B cell (primary cell): Measurements from ENCODE around the gene ELOVL3. TPM values are rescaled to one million over a fixed set of nuclear protein-coding genes. Genes with fewer than 3 reads are reported as not detected.

Experiments
- ATAC-seq: fragments of 200-7000 bp; cut with Tn5 transposase; one replicate; pipeline ENCODE4 v1.10.0; 2021; ENCODE audit warnings: low read depth, mild to moderate bottlenecking, moderate number of reproducible peaks, moderate library complexity
- CTCF ChIA-PET: fragments of 350-600 bp; sonication (Branson Sonifier 250); formaldehyde crosslinking; loops from one replicate; lab custom pipeline; 2021; ENCODE audit warnings: antibody characterized with exemption, inconsistent platforms; lab: Charles Lee
- POLR2A ChIA-PET: fragments of 350-600 bp; sonication (Branson Sonifier 250); formaldehyde crosslinking; loops from one replicate; lab custom pipeline; 2021; ENCODE audit warnings: antibody characterized with exemption; lab: Charles Lee
- DNase-seq: peaks from one replicate; pipeline ENCODE4 v3.0.0; 2013
- H2AFZ ChIP-seq: 2 replicates; pipeline ENCODE4 v1.6.1; 2012; ENCODE audit warnings: mild to moderate bottlenecking, low read depth, low read length; ENCODE audit not compliant: insufficient read depth, poor library complexity, severe bottlenecking
- H3K27ac ChIP-seq, 2 donors: 1 replicate in 1 of 2; 2 replicates in 1 of 2; pipeline ENCODE4 v1.5.1; 2012 to 2013; ENCODE audit warnings: low read length in 2 of 2, mild to moderate bottlenecking in 2 of 2, moderate library complexity in 1 of 2
- H3K27me3 ChIP-seq, 4 experiments: fragments of 200-600 bp in 1 of 4; sonication (generic) in 1 of 4; replicated peaks in 1 of 4; 1 replicate in 2 of 4; 2 replicates in 2 of 4; pipeline versions ENCODE4 v1.6.1 to v1.7.0; 2013 to 2016; ENCODE audit warnings: low read length in 3 of 4, mild to moderate bottlenecking in 2 of 4, mixed read lengths in 1 of 4, moderate library complexity in 1 of 4; ENCODE audit not compliant: insufficient read depth in 4 of 4, control insufficient read depth in 3 of 4; ENCODE audit errors: control extremely low read depth in 1 of 4
- H3K36me3 ChIP-seq, 2 experiments: replicated peaks in 1 of 2; 1 replicate in 1 of 2; 2 replicates in 1 of 2; pipeline versions ENCODE4 v1.6.1 to v1.7.1; 2013; ENCODE audit warnings: low read length in 1 of 2; ENCODE audit not compliant: insufficient read depth in 2 of 2, control insufficient read depth in 1 of 2; ENCODE audit errors: control extremely low read depth in 1 of 2, extremely low read depth in 1 of 2
- H3K4me1 ChIP-seq, 2 donors: fragments of 200-600 bp in 1 of 2; sonication (generic) in 1 of 2; 1 replicate in 1 of 2; 2 replicates in 1 of 2; pipeline versions ENCODE4 v1.5.1 to v1.6.1; 2013 to 2017; ENCODE audit warnings: low read length in 2 of 2; ENCODE audit not compliant: control insufficient read depth in 2 of 2, insufficient read depth in 2 of 2
- H3K4me2 ChIP-seq: replicated peaks from 2 replicates; pipeline ENCODE3; 2012; ENCODE audit warnings: mild to moderate bottlenecking, low read depth, low read length; ENCODE audit not compliant: poor library complexity, severe bottlenecking
- H3K4me3 ChIP-seq, 5 experiments: fragments of 200-600 bp in 1 of 5; sonication (generic) in 1 of 5; 1 replicate in 3 of 5; 2 replicates in 2 of 5; pipeline versions ENCODE4 v1.5.1 to v1.7.0; 2011 to 2016; ENCODE audit warnings: low read length in 4 of 5, mild to moderate bottlenecking in 4 of 5, low read depth in 2 of 5, control low read depth in 1 of 5, moderate library complexity in 1 of 5; ENCODE audit not compliant: insufficient read depth in 1 of 5; ENCODE audit errors: control extremely low read depth in 1 of 5, extremely low read depth in 1 of 5
- H3K79me2 ChIP-seq: fragments of 200-600 bp; sonication (generic); one replicate; pipeline ENCODE4 v1.6.0; 2016; ENCODE audit warnings: low read length; ENCODE audit not compliant: control insufficient read depth, insufficient read depth
- H3K9ac ChIP-seq: fragments of 200-600 bp; sonication (generic); 2 replicates; pipeline ENCODE4 v1.6.1; 2017; ENCODE audit warnings: mild to moderate bottlenecking, low read length, moderate library complexity
- H3K9me3 ChIP-seq, 3 donors: one replicate each; pipeline versions ENCODE4 v1.6.1 to v1.7.1; 2013; ENCODE audit warnings: low read length in 2 of 3; ENCODE audit not compliant: control insufficient read depth in 2 of 3, insufficient read depth in 1 of 3; ENCODE audit errors: control extremely low read depth in 1 of 3
- H4K20me1 ChIP-seq: 2 replicates; pipeline ENCODE4 v1.6.0; 2012; ENCODE audit warnings: mild to moderate bottlenecking, low read length; ENCODE audit not compliant: insufficient read depth, control insufficient read depth, poor library complexity, severe bottlenecking
- H3K27ac Mint-ChIP-seq: one replicate; pipeline ENCODE4 v1.8.0; 2021; ENCODE audit warnings: mixed read lengths
- H3K27me3 Mint-ChIP-seq: one replicate; pipeline ENCODE4 v1.8.0; 2021; ENCODE audit warnings: mixed read lengths
- H3K4me1 Mint-ChIP-seq: one replicate; pipeline ENCODE4 v1.8.0; 2021; ENCODE audit warnings: mixed read lengths
- H3K4me3 Mint-ChIP-seq: one replicate; pipeline ENCODE4 v1.8.0; 2021; ENCODE audit warnings: mixed read lengths
- H3K9me3 Mint-ChIP-seq: one replicate; pipeline ENCODE4 v1.8.0; 2022; ENCODE audit warnings: mixed read lengths; ENCODE audit not compliant: insufficient read depth
- CTCF ChIP-seq: fragments of 200-600 bp; IDR thresholded peaks from one replicate; pipeline ENCODE4 v1.8.0; 2022; ENCODE audit warnings: antibody characterized with exemption, mild to moderate bottlenecking
- EZH2 ChIP-seq: IDR thresholded peaks from 2 replicates; pipeline ENCODE4 v1.6.1; 2012; ENCODE audit warnings: borderline replicate concordance, low read depth, mild to moderate bottlenecking, moderate library complexity, low read length; ENCODE audit not compliant: insufficient read depth, poor library complexity, severe bottlenecking
- WGBS: methylation state at CpG from one replicate; pipeline ENCODE4 v1.1.5; 2013; ENCODE audit warnings: missing lambda C conversion rate; ENCODE audit not compliant: insufficient coverage; 5-methylcytosine and 5-hydroxymethylcytosine counted together
- intact Hi-C: fragments of 100-400 bp; cut with micrococcal nuclease; formaldehyde crosslinking; loops from one replicate; pipeline ENCODE4 v1.10.0; 2022
- polyA plus RNA-seq: library from polyadenylated mRNA; depleted of rRNA; stranded (reverse); fragments of >200 nt; gene quantifications from 2 replicates; pipeline ENCODE4 v1.2.3, GENCODE V29; 2012
- total RNA-seq, 2 donors: library from RNA; stranded (reverse); fragments of 120-200 nt in 1 of 2; gene quantifications; 1 replicate in 1 of 2; 2 replicates in 1 of 2; pipeline versions ENCODE4 v1.2.3 to v1.2.4, GENCODE V29; 2013 to 2022

ELOVL3 gene
- total and polyA plus RNA-seq, 2 donors (not counting 1 experiment from before 2014, with no cell fraction given) = not detected

- H3K27ac ChIP-seq = no peak overlapping the region
- H3K9ac ChIP-seq = no peak overlapping the region
- no peak overlapping the region for H3K4me2 ChIP-seq
- TF ChIP-seq CTCF = no peak
- H3K4me1 ChIP-seq = peaks cover 15 to 19% of the 10 kb centered on the region in 2 donors
- ChIA-PET CTCF (interaction anchor here (1.2 to 11.2 kb wide), 3 partner anchors 13 to 158 kb away, joined by 3 to 391 read pairs (median 4); no protein-coding TSS in a partner anchor), POLR2A (no interaction called here)
- H4K20me1 ChIP-seq = no peaks in the 10 kb centered on the region
- Mint-ChIP-seq H3K4me1 (peaks cover 15% of the 10 kb centered on the region), H3K9me3 (no peaks in the 10 kb centered on the region), H3K4me3 (no peak overlapping the region), H3K27me3 (peaks cover 54% of the 10 kb centered on the region), H3K27ac (no peak overlapping the region)
- H2AFZ ChIP-seq = no peak overlapping the region
- H3K27me3 ChIP-seq = peaks cover 0 to 52% (median 19%) of the 10 kb centered on the region in 4 experiments
- ATAC-seq = no peak
- no peak for DNase-seq
- H3K36me3 ChIP-seq = no peaks in the 10 kb centered on the region
- no peak overlapping the region for H3K4me3 ChIP-seq
- intact Hi-C loops = no loop called here
- H3K79me2 ChIP-seq = no peaks in the 10 kb centered on the region
- 88% methylated on average over 1 of the region's 1 CpG for WGBS
- H3K9me3 ChIP-seq = peaks cover 0 to 12% (median 0%) of the 10 kb centered on the region in 3 donors
These were observed 9.5 kb downstream of the ELOVL3 start for GRCh38 chr10:102235598-102235920.

- Histone ChIP-seq H3K36me3 (no peaks in the 10 kb centered on the region), H3K4me2 (no peak overlapping the region), H4K20me1 (peaks cover 2% of the 10 kb centered on the region), H3K79me2 (no peaks in the 10 kb centered on the region), H3K27ac (no peak overlapping the region), H3K9ac (no peak overlapping the region), H3K9me3 (peaks cover 0 to 17% (median 0%) of the 10 kb centered on the region in 3 donors), H2AFZ (no peak overlapping the region), H3K4me1 (peaks cover 16 to 19% of the 10 kb centered on the region in 2 donors), H3K27me3 (peaks cover 0 to 52% (median 22%) of the 10 kb centered on the region in 4 experiments), H3K4me3 (no peak overlapping the region)
- 85% methylated on average over 7 of the region's 8 CpGs for WGBS
- no peaks in the 10 kb centered on the region for H3K9me3 Mint-ChIP-seq
- ChIA-PET CTCF (interaction anchor here (0.6 to 11.2 kb wide), 4 partner anchors 13 to 331 kb away, joined by 3 to 391 read pairs (median 4); no protein-coding TSS in a partner anchor), POLR2A (no interaction called here)
- intact Hi-C loops = no loop called here
- H3K4me1 Mint-ChIP-seq = peaks cover 15% of the 10 kb centered on the region
- no peak overlapping the region for H3K27ac Mint-ChIP-seq
- ATAC-seq (no peak), DNase-seq (no peak)
- H3K27me3 Mint-ChIP-seq = peaks cover 56% of the 10 kb centered on the region
- H3K4me3 Mint-ChIP-seq = no peak overlapping the region
- no peak for TF ChIP-seq CTCF
- TF ChIP-seq EZH2 = no peak
These were observed 9.9 kb downstream of the ELOVL3 start for GRCh38 chr10:102236006-102236405.
